ENCODE data around the gene NEK2. TPM values are rescaled to one million over a fixed set of nuclear protein-coding genes. Genes with fewer than 3 reads are reported as not detected.

The NEK2 gene
- total and polyA plus RNA-seq, 2 of the 13 experiments (the other 11 are each of a cell fraction or from before 2014, with no cell fraction given), result 10.9 to 40.8 TPM

- H2AFZ ChIP-seq (ENCODE audit: low read length), result no peak overlapping the region
- no peaks in the 10 kb centered on the region for H3K79me2 ChIP-seq (ENCODE audit: insufficient read depth, low read length)
- H4K20me1 ChIP-seq (ENCODE audit: insufficient read depth, low read length), result no peaks in the 10 kb centered on the region
- in situ Hi-C loops (cut with HindIII; ENCODE audit: extremely low pct_ligation_motif_present, low pct_unique_long_range_greater_than_20kb), result no loop called here
- no peak for FAIRE-seq
- intact Hi-C loops (cut with micrococcal nuclease; ENCODE audit: unreplicated experiment), result loop anchor here (10.0 kb wide), 1 partner anchor 607 kb away; no protein-coding TSS in a partner anchor
- 88% methylated on average over 14 of the region's 16 CpGs for WGBS (ENCODE audit: low lambda C conversion rate)
- ChIA-PET POLR2A (no interaction called here), CTCF (ENCODE audit: low intra/inter-chr PET ratio, low total read pairs) (no interaction called here)
- no peak overlapping the region for H3K4me2 ChIP-seq (ENCODE audit: low read depth, low read length)
- H3K36me3 ChIP-seq (replicated peaks in 1 of 2; ENCODE audit: control insufficient read depth in 1 of 2, insufficient read depth in 2 of 2, low read length in 2 of 2), result no peaks in the 10 kb centered on the region
- ATAC-seq, result no peak
- no peaks in the 10 kb centered on the region for H3K9me3 ChIP-seq (ENCODE audit: low read length)
- peaks cover 3 to 20% of the 10 kb centered on the region in 2 experiments; a peak in 4 of 5 replicates for H3K27me3 ChIP-seq (ENCODE audit: control insufficient read depth in 1 of 2, insufficient read depth in 2 of 2, low read length in 2 of 2)
- H3K9ac ChIP-seq (ENCODE audit: insufficient read depth, low read depth, low read length), result no peak overlapping the region
- no peak overlapping the region for H3K27ac ChIP-seq (ENCODE audit: extremely low read length, insufficient read depth, low read length)
- no peak for DNase-seq (ENCODE audit: low spot score)
- H3K4me1 ChIP-seq (ENCODE audit: insufficient read depth, low read length), result peaks cover 26% of the 10 kb centered on the region; the same call in 1 of the 2 replicates
- no peak for TF ChIP-seq ZNF451 (CRISPR knock-in tag; IDR thresholded peaks at IDR 0.05)
- no peak for TF ChIP-seq PBX2 (CRISPR knock-in tag; IDR thresholded peaks at IDR 0.05)
- TF ChIP-seq TBX2 (CRISPR knock-in tag; IDR thresholded peaks at IDR 0.05; ENCODE audit: borderline replicate concordance), result no peak
- no peak for TF ChIP-seq ZNF484 (CRISPR knock-in tag; IDR thresholded peaks at IDR 0.05; ENCODE audit: borderline replicate concordance, low read depth)
- TF ChIP-seq HNF4A (CRISPR knock-in tag; IDR thresholded peaks at IDR 0.05), result no peak
- TF ChIP-seq GABPB1 (CRISPR knock-in tag; IDR thresholded peaks at IDR 0.05), result no peak
- TF ChIP-seq MEIS1 (CRISPR knock-in tag; IDR thresholded peaks at IDR 0.05; ENCODE audit: borderline replicate concordance), result no peak
- no peak for TF ChIP-seq BCL6 (CRISPR knock-in tag; IDR thresholded peaks at IDR 0.05)
- no peak for TF ChIP-seq NFIC (IDR thresholded peaks at IDR 0.05; ENCODE audit: low read length)
- TF ChIP-seq THYN1 (CRISPR knock-in tag; IDR thresholded peaks at IDR 0.05; ENCODE audit: borderline replicate concordance, low read depth), result no peak
- no peak for TF ChIP-seq RFX5 (IDR thresholded peaks at IDR 0.05; ENCODE audit: low read depth, low read length)
- no TSS peak for BruUV-seq (replicated peaks)
- no peak overlapping the region for H3K4me3 ChIP-seq (replicated peaks in 1 of 3; ENCODE audit: insufficient read depth in 1 of 3, low read depth in 2 of 3, low read length in 3 of 3)
These were observed 12.2 kb upstream of the NEK2 start for GRCh38 chr1:211687462-211688215.

Data from HepG2 (cell line).